Mesenchymal stem cell (in vitro differentiated cells and primary cell): Measurements from ENCODE around the gene GBX1.

Experiments
- DNase-seq: peaks from one replicate; pipeline ENCODE4 v3.0.0-alpha.2; 2013
- H2AFZ ChIP-seq: one replicate; pipeline ENCODE4 v1.6.1; 2013; ENCODE audit warnings: low read depth, mild to moderate bottlenecking, control low read depth, inconsistent platforms, low read length, moderate library complexity
- H2AK5ac ChIP-seq: 2 replicates; pipeline ENCODE4 v1.6.1; 2013; ENCODE audit warnings: low read length, moderate library complexity, mild to moderate bottlenecking, inconsistent platforms; ENCODE audit not compliant: severe bottlenecking
- H2BK120ac ChIP-seq: one replicate; pipeline ENCODE4 v1.6.1; 2013; ENCODE audit warnings: low read depth, mild to moderate bottlenecking, inconsistent platforms, low read length, moderate library complexity
- H2BK12ac ChIP-seq, 2 experiments: one replicate each; pipeline ENCODE4 v1.6.1; 2013; ENCODE audit warnings: inconsistent platforms in 2 of 2, low read length in 2 of 2, mild to moderate bottlenecking in 2 of 2, moderate library complexity in 2 of 2, control low read depth in 1 of 2
- H2BK15ac ChIP-seq: one replicate; pipeline ENCODE4 v1.6.1; 2013; ENCODE audit warnings: mild to moderate bottlenecking, low read depth, inconsistent platforms; ENCODE audit not compliant: poor library complexity, severe bottlenecking
- H2BK5ac ChIP-seq: 2 replicates; pipeline ENCODE4 v1.6.1; 2013; ENCODE audit warnings: low read depth, mild to moderate bottlenecking, low read length, control low read depth, inconsistent platforms; ENCODE audit not compliant: poor library complexity, severe bottlenecking
- H3K14ac ChIP-seq, 2 experiments: one replicate each; pipeline ENCODE4 v1.6.1; 2013; ENCODE audit warnings: inconsistent platforms in 2 of 2, low read length in 2 of 2, control low read depth in 1 of 2, mild to moderate bottlenecking in 1 of 2, moderate library complexity in 1 of 2
- H3K18ac ChIP-seq, 2 experiments: one replicate each; pipeline ENCODE4 v1.6.1; 2013; ENCODE audit warnings: inconsistent platforms in 2 of 2, low read length in 2 of 2, control low read depth in 1 of 2, low read depth in 1 of 2, mild to moderate bottlenecking in 1 of 2
- H3K23ac ChIP-seq, 2 experiments: one replicate each; pipeline ENCODE4 v1.6.1; 2013; ENCODE audit warnings: inconsistent platforms in 2 of 2, low read length in 2 of 2, mild to moderate bottlenecking in 2 of 2, moderate library complexity in 2 of 2, control low read depth in 1 of 2
- H3K27ac ChIP-seq: 2 replicates; pipeline ENCODE4 v1.5.1; 2013; ENCODE audit warnings: mild to moderate bottlenecking, moderate library complexity, low read length, control low read depth, inconsistent platforms; ENCODE audit not compliant: poor library complexity, severe bottlenecking
- H3K27me3 ChIP-seq, 2 experiments: 2 replicates each; pipeline versions ENCODE4 v1.6.1 to v1.7.0; 2013; ENCODE audit warnings: low read length in 2 of 2, mild to moderate bottlenecking in 2 of 2, moderate library complexity in 2 of 2, control low read depth in 1 of 2, inconsistent platforms in 1 of 2; ENCODE audit not compliant: control insufficient read depth in 1 of 2, insufficient read depth in 1 of 2
- H3K36me3 ChIP-seq, 2 experiments: 2 replicates each; pipeline versions ENCODE4 v1.6.1 to v1.7.0; 2013; ENCODE audit warnings: low read length in 2 of 2, control low read depth in 1 of 2, inconsistent platforms in 1 of 2, low read depth in 1 of 2, mild to moderate bottlenecking in 1 of 2; ENCODE audit not compliant: insufficient read depth in 2 of 2, control insufficient read depth in 1 of 2
- H3K4ac ChIP-seq, 2 experiments: one replicate each; pipeline ENCODE4 v1.6.1; 2013; ENCODE audit warnings: inconsistent platforms in 2 of 2, low read length in 2 of 2, mild to moderate bottlenecking in 2 of 2, moderate library complexity in 2 of 2, control low read depth in 1 of 2, low read depth in 1 of 2
- H3K4me1 ChIP-seq: 2 replicates; pipeline ENCODE4 v1.6.1; 2013; ENCODE audit warnings: low read depth, low read length, control low read depth; ENCODE audit not compliant: control insufficient read depth, insufficient read depth
- H3K4me2 ChIP-seq: 2 replicates; pipeline ENCODE4 v1.6.1; 2013; ENCODE audit warnings: low read length, mild to moderate bottlenecking, inconsistent platforms; ENCODE audit not compliant: poor library complexity, severe bottlenecking
- H3K4me3 ChIP-seq, 2 experiments: 2 replicates each; pipeline versions ENCODE4 v1.5.1 to v1.7.0; 2013; ENCODE audit warnings: low read length in 2 of 2, mild to moderate bottlenecking in 2 of 2, control low read depth in 1 of 2, low read depth in 1 of 2; ENCODE audit not compliant: insufficient read depth in 1 of 2
- H3K79me1 ChIP-seq: replicated peaks from 2 replicates; pipeline ENCODE4 v1.6.1; 2013; ENCODE audit warnings: mild to moderate bottlenecking, control low read depth, low read length, inconsistent platforms; ENCODE audit not compliant: poor library complexity, severe bottlenecking
- H3K9ac ChIP-seq: 2 replicates; pipeline ENCODE4 v1.7.0; 2013; ENCODE audit warnings: mild to moderate bottlenecking, low read length, moderate library complexity
- H3K9me3 ChIP-seq: 2 replicates; pipeline ENCODE4 v1.7.0; 2013; ENCODE audit warnings: mild to moderate bottlenecking, low read length; ENCODE audit not compliant: control insufficient read depth
- H4K8ac ChIP-seq: one replicate; pipeline ENCODE4 v1.6.1; 2013; ENCODE audit warnings: inconsistent platforms, mild to moderate bottlenecking, low read length, moderate library complexity
- H4K91ac ChIP-seq: one replicate; pipeline ENCODE4 v1.6.1; 2013; ENCODE audit warnings: mild to moderate bottlenecking, low read length, inconsistent platforms
- WGBS: methylation state at CpG from one replicate; pipeline ENCODE4 v1.1.7; 2013; ENCODE audit warnings: mixed read lengths; 5-methylcytosine and 5-hydroxymethylcytosine counted together

Gene GBX1

GRCh38 chr7:151193203-151193978, 25.9 kb upstream of the GBX1 start:
- H2BK120ac ChIP-seq, result no peak overlapping the region
- H3K4ac ChIP-seq, result no peak overlapping the region
- H3K9me3 ChIP-seq, result peaks cover 6% of the 10 kb centered on the region
- H2AFZ ChIP-seq, result no peak overlapping the region
- no peak overlapping the region for H3K14ac ChIP-seq
- H2BK15ac ChIP-seq, result no peak overlapping the region
- no peak overlapping the region for H3K27ac ChIP-seq
- no peak overlapping the region for H3K23ac ChIP-seq
- H2AK5ac ChIP-seq, result no peak overlapping the region
- no peak overlapping the region for H4K8ac ChIP-seq
- H2BK12ac ChIP-seq, result no peak overlapping the region
- H3K4me2 ChIP-seq, result no peak overlapping the region
- H3K4me3 ChIP-seq, result no peak overlapping the region
- no peak overlapping the region for H2BK5ac ChIP-seq
- peaks cover 76 to 95% of the 10 kb centered on the region in 2 experiments for H3K27me3 ChIP-seq
- no peaks in the 10 kb centered on the region for H3K79me1 ChIP-seq
- no peaks in the 10 kb centered on the region for H3K36me3 ChIP-seq
- H3K4me1 ChIP-seq, result no peaks in the 10 kb centered on the region
- no peak overlapping the region for H3K18ac ChIP-seq
- no peak for DNase-seq
- no peak overlapping the region for H4K91ac ChIP-seq
- no peak overlapping the region for H3K9ac ChIP-seq
- 90% methylated on average over 13 of the region's 14 CpGs for WGBS

- Histone ChIP-seq H2BK15ac (no peak overlapping the region), H2AK5ac (no peak overlapping the region), H3K27me3 (peaks cover 78 to 96% of the 10 kb centered on the region in 2 experiments), H3K4me1 (no peaks in the 10 kb centered on the region), H2BK120ac (no peak overlapping the region), H2BK12ac (no peak overlapping the region), H3K14ac (no peak overlapping the region), H3K36me3 (no peaks in the 10 kb centered on the region), H3K23ac (peak overlapping the region in 1 of 2 experiments; percentile 14), H3K9ac (no peak overlapping the region), H3K4me2 (no peak overlapping the region), H3K79me1 (no peaks in the 10 kb centered on the region), H4K91ac (no peak overlapping the region), H3K18ac (no peak overlapping the region), H2BK5ac (no peak overlapping the region), H2AFZ (no peak overlapping the region), H3K4ac (no peak overlapping the region), H3K4me3 (no peak overlapping the region), H4K8ac (no peak overlapping the region), H3K27ac (no peak overlapping the region), H3K9me3 (peaks cover 6% of the 10 kb centered on the region)
- DNase-seq, result no peak
- WGBS, result 93% methylated on average over 21 of the region's 23 CpGs
Observed at GRCh38 chr7:151192002-151192539, 24.6 kb upstream of the GBX1 start.

GRCh38 chr7:151191544-151191943, 24.1 kb upstream of the GBX1 start:
- H3K4me2 ChIP-seq, result no peak overlapping the region
- no peaks in the 10 kb centered on the region for H3K79me1 ChIP-seq
- no peak overlapping the region for H2BK5ac ChIP-seq
- no peak overlapping the region for H3K4ac ChIP-seq
- peaks cover 73 to 96% of the 10 kb centered on the region in 2 experiments for H3K27me3 ChIP-seq
- H4K8ac ChIP-seq, result no peak overlapping the region
- no peak for DNase-seq
- no peak overlapping the region for H4K91ac ChIP-seq
- no peak overlapping the region for H3K18ac ChIP-seq
- H2BK120ac ChIP-seq, result no peak overlapping the region
- WGBS, result 82% methylated on average over 12 of the region's 12 CpGs
- peak overlapping the region in 1 of 2 experiments; percentile 14 for H3K23ac ChIP-seq
- no peak overlapping the region for H3K27ac ChIP-seq
- no peak overlapping the region for H3K4me3 ChIP-seq
- no peaks in the 10 kb centered on the region for H3K4me1 ChIP-seq
- H2BK12ac ChIP-seq, result no peak overlapping the region
- H3K9ac ChIP-seq, result no peak overlapping the region
- H2AFZ ChIP-seq, result no peak overlapping the region
- no peak overlapping the region for H3K14ac ChIP-seq
- no peak overlapping the region for H2AK5ac ChIP-seq
- no peaks in the 10 kb centered on the region for H3K36me3 ChIP-seq
- H2BK15ac ChIP-seq, result no peak overlapping the region
- H3K9me3 ChIP-seq, result peaks cover 6% of the 10 kb centered on the region

- H3K4me1 ChIP-seq, result no peaks in the 10 kb centered on the region
- no peak overlapping the region for H3K14ac ChIP-seq
- H3K27ac ChIP-seq, result no peak overlapping the region
- no peak overlapping the region for H3K4me2 ChIP-seq
- no peak overlapping the region for H2BK12ac ChIP-seq
- H3K36me3 ChIP-seq, result no peaks in the 10 kb centered on the region
- H3K4ac ChIP-seq, result no peak overlapping the region
- no peak overlapping the region for H4K91ac ChIP-seq
- no peak overlapping the region for H2BK15ac ChIP-seq
- H3K18ac ChIP-seq, result no peak overlapping the region
- H3K9me3 ChIP-seq, result peaks cover 6% of the 10 kb centered on the region
- H3K27me3 ChIP-seq, result peaks cover 48 to 83% of the 10 kb centered on the region in 2 experiments
- H2BK120ac ChIP-seq, result no peak overlapping the region
- H3K79me1 ChIP-seq, result no peaks in the 10 kb centered on the region
- WGBS, result 100% methylated on average over 1 of the region's 4 CpGs
- no peak overlapping the region for H2AFZ ChIP-seq
- H4K8ac ChIP-seq, result no peak overlapping the region
- no peak for DNase-seq
- H2AK5ac ChIP-seq, result no peak overlapping the region
- H3K23ac ChIP-seq, result no peak overlapping the region
- H2BK5ac ChIP-seq, result no peak overlapping the region
- no peak overlapping the region for H3K9ac ChIP-seq
- H3K4me3 ChIP-seq, result no peak overlapping the region
Observed at GRCh38 chr7:151189038-151189437, 21.5 kb upstream of the GBX1 start.
